Measurements from ENCODE around the gene THSD4.
"Not testable (repeated sequence)": the region's sequence is repeated elsewhere in the genome, so short reads cannot be mapped to it uniquely, and the experiment has no call there.

THSD4 gene

GRCh38 chr15:71664622-71665021 is 549.4 kb downstream of the THSD4 start:
- H2BK5ac ChIP-seq (ENCODE audit: low read depth, low read length, poor library complexity, severe bottlenecking): no peak overlapping the region
- peaks cover 3% of the 10 kb centered on the region for H3K79me1 ChIP-seq (replicated peaks; ENCODE audit: low read length, poor library complexity, severe bottlenecking)
- H3K4me2 ChIP-seq (ENCODE audit: low read length, poor library complexity, severe bottlenecking): no peak overlapping the region
- no peak overlapping the region for H3K18ac ChIP-seq (ENCODE audit: low read depth in 1 of 2, low read length in 2 of 2)
- H3K9me3 ChIP-seq (ENCODE audit: control insufficient read depth, low read length): peaks cover 3% of the 10 kb centered on the region
- no peak overlapping the region for H2BK15ac ChIP-seq (ENCODE audit: low read depth, poor library complexity, severe bottlenecking)
- DNase-seq: no peak
- no peak overlapping the region for H2AK5ac ChIP-seq (ENCODE audit: low read length, severe bottlenecking)
- H3K36me3 ChIP-seq (ENCODE audit: control insufficient read depth in 1 of 2, insufficient read depth in 2 of 2, low read depth in 1 of 2, low read length in 2 of 2): no peaks in the 10 kb centered on the region
- H4K91ac ChIP-seq (ENCODE audit: low read length): no peak overlapping the region
- no peak overlapping the region for H3K23ac ChIP-seq (ENCODE audit: low read length in 2 of 2)
- H3K14ac ChIP-seq (ENCODE audit: low read length in 2 of 2): no peak overlapping the region
- H3K4me3 ChIP-seq (ENCODE audit: insufficient read depth in 1 of 2, low read depth in 1 of 2, low read length in 2 of 2): no peak overlapping the region
- no peak overlapping the region for H3K27ac ChIP-seq (ENCODE audit: low read length, poor library complexity, severe bottlenecking)
- no peak overlapping the region for H2BK12ac ChIP-seq (ENCODE audit: low read length in 2 of 2)
- H4K8ac ChIP-seq (ENCODE audit: low read length): no peak overlapping the region
- H3K9ac ChIP-seq (ENCODE audit: low read length): no peak overlapping the region
- no peak overlapping the region for H2AFZ ChIP-seq (ENCODE audit: low read depth, low read length)
- no peaks in the 10 kb centered on the region for H3K4me1 ChIP-seq (ENCODE audit: control insufficient read depth, insufficient read depth, low read depth, low read length)
- H3K27me3 ChIP-seq (ENCODE audit: control insufficient read depth in 1 of 2, insufficient read depth in 1 of 2, low read length in 2 of 2): no peaks in the 10 kb centered on the region
- no peak overlapping the region for H3K4ac ChIP-seq (ENCODE audit: low read depth in 1 of 2, low read length in 2 of 2)
- WGBS: no CpG with 5 or more reads among the region's 1 CpG
- no peak overlapping the region for H2BK120ac ChIP-seq (ENCODE audit: low read depth, low read length)

DNA sequence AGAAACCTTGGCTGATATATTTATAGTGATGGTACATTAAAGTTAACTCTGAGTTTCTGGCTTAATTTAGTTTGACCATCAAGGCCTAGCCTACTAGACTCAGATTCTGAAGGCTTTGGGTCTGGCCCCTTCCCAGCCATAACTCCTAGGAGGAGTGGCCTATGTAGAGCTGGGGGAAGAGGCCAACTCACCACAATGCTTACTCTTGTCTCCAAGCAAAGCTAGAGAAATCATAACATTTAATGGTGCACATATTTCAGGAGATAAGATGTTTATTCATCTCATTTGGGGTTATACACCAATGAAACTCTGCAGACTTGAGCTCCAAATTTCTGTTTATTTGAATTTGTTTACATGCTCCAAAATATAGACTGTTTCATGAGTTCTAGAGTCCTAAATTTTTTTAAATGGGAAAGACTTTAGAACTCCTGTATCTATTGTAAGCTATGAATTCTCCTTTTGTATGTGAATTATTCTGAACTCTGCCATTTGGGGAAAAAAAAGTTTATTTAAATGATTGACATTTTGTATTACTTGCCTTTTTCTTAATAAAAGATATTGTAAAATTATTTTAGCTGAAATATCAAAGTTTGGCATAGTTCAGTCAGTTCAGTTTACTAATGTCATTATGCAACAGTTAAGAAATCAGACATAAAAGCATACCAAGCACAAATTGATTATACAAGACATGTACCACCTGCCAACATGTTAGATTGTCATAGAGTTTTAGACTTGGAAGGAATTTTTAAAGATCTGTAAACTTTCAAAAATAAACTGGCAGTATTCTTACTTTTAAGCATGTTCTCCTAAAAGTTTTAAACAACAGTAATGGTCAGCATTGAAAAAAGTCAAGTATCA is 551.7 kb downstream of the THSD4 start:
- Histone ChIP-seq H3K27me3 (ENCODE audit: control insufficient read depth in 1 of 2, insufficient read depth in 1 of 2, low read length in 2 of 2) (no peaks in the 10 kb centered on the region), H2BK120ac (ENCODE audit: low read depth, low read length) (no peak overlapping the region), H2BK5ac (ENCODE audit: low read depth, low read length, poor library complexity, severe bottlenecking) (no peak overlapping the region), H3K4me2 (ENCODE audit: low read length, poor library complexity, severe bottlenecking) (no peak overlapping the region), H3K23ac (ENCODE audit: low read length in 2 of 2) (no peak overlapping the region), H3K18ac (ENCODE audit: low read depth in 1 of 2, low read length in 2 of 2) (no peak overlapping the region), H3K4ac (ENCODE audit: low read depth in 1 of 2, low read length in 2 of 2) (no peak overlapping the region), H3K36me3 (ENCODE audit: control insufficient read depth in 1 of 2, insufficient read depth in 2 of 2, low read depth in 1 of 2, low read length in 2 of 2) (no peaks in the 10 kb centered on the region), H4K91ac (ENCODE audit: low read length) (no peak overlapping the region), H3K79me1 (replicated peaks; ENCODE audit: low read length, poor library complexity, severe bottlenecking) (peaks cover 3% of the 10 kb centered on the region), H2BK12ac (ENCODE audit: low read length in 2 of 2) (no peak overlapping the region), H2BK15ac (ENCODE audit: low read depth, poor library complexity, severe bottlenecking) (no peak overlapping the region), H3K9me3 (ENCODE audit: control insufficient read depth, low read length) (peaks cover 3% of the 10 kb centered on the region), H3K14ac (ENCODE audit: low read length in 2 of 2) (no peak overlapping the region), H2AK5ac (ENCODE audit: low read length, severe bottlenecking) (no peak overlapping the region), H3K4me3 (ENCODE audit: insufficient read depth in 1 of 2, low read depth in 1 of 2, low read length in 2 of 2) (no peak overlapping the region), H4K8ac (ENCODE audit: low read length) (no peak overlapping the region), H2AFZ (ENCODE audit: low read depth, low read length) (no peak overlapping the region), H3K27ac (ENCODE audit: low read length, poor library complexity, severe bottlenecking) (no peak overlapping the region), H3K9ac (ENCODE audit: low read length) (no peak overlapping the region), H3K4me1 (ENCODE audit: control insufficient read depth, insufficient read depth, low read depth, low read length) (no peaks in the 10 kb centered on the region)
- DNase-seq: no peak

DNA sequence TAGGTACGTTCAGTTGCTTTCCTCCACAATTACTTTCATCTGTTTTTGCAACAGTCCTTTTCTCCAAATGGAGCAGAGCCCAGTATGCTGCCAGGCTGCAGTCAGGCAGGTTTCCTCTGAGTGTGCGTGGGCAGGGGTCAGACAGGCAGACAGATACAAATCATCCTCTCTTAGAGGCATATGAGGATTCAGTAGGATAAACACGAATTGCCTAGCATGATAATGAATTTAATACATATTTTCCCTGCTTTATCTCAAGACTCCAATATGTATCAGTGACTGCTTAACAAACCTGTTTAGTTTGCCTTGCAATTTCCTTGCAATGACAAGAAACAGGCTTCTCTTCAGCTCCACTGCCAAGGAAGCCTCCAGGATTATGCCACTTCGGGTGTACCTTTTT is 554.4 kb downstream of the THSD4 start:
- no peak overlapping the region for H2BK12ac ChIP-seq (ENCODE audit: low read length in 2 of 2)

DNA sequence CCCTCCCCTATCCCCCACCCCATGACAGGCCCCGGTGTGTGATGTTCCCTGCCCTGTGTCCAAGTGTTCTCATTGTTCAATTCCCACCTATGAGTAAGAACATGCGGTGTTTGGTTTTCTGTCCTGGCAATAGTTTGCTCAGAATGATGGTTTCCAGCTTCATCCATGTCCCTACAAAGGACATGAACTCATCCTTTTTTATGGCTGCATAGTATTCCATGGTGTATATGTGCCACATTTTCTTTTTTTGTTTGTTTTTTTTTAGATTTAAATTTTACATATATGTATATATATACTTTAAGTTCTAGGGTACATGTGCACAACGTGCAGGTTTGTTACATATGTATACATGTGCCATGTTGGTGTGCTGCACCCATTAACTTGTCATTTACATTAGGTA is 555.0 kb downstream of the THSD4 start:
- not testable (repeated sequence) for H2BK120ac ChIP-seq (ENCODE audit: low read depth, low read length); H2BK12ac ChIP-seq (ENCODE audit: low read length in 2 of 2); H3K14ac ChIP-seq (ENCODE audit: low read length in 2 of 2); H2AK5ac ChIP-seq (ENCODE audit: low read length, severe bottlenecking); H3K4me3 ChIP-seq (ENCODE audit: insufficient read depth in 1 of 2, low read depth in 1 of 2, low read length in 2 of 2); H3K18ac ChIP-seq (ENCODE audit: low read depth in 1 of 2, low read length in 2 of 2); H2AFZ ChIP-seq (ENCODE audit: low read depth, low read length); H2BK5ac ChIP-seq (ENCODE audit: low read depth, low read length, poor library complexity, severe bottlenecking); H4K8ac ChIP-seq (ENCODE audit: low read length); H2BK15ac ChIP-seq (ENCODE audit: low read depth, poor library complexity, severe bottlenecking); H3K4ac ChIP-seq (ENCODE audit: low read depth in 1 of 2, low read length in 2 of 2); H3K4me1 ChIP-seq (ENCODE audit: control insufficient read depth, insufficient read depth, low read depth, low read length); H3K27me3 ChIP-seq (ENCODE audit: control insufficient read depth in 1 of 2, insufficient read depth in 1 of 2, low read length in 2 of 2); H3K9me3 ChIP-seq (ENCODE audit: control insufficient read depth, low read length); H3K9ac ChIP-seq (ENCODE audit: low read length); DNase-seq; H3K4me2 ChIP-seq (ENCODE audit: low read length, poor library complexity, severe bottlenecking); H3K27ac ChIP-seq (ENCODE audit: low read length, poor library complexity, severe bottlenecking); H3K23ac ChIP-seq (ENCODE audit: low read length in 2 of 2); H3K79me1 ChIP-seq (replicated peaks; ENCODE audit: low read length, poor library complexity, severe bottlenecking); H4K91ac ChIP-seq (ENCODE audit: low read length); H3K36me3 ChIP-seq (ENCODE audit: control insufficient read depth in 1 of 2, insufficient read depth in 2 of 2, low read depth in 1 of 2, low read length in 2 of 2)
- WGBS: 100% methylated on average over 1 of the region's 3 CpGs

More for the DNA sequence above, 554.4 kb downstream of the THSD4 start:
- Histone ChIP-seq H3K79me1 (replicated peaks; ENCODE audit: low read length, poor library complexity, severe bottlenecking) (peaks cover 2% of the 10 kb centered on the region), H2BK120ac (ENCODE audit: low read depth, low read length) (no peak overlapping the region), H3K27me3 (ENCODE audit: control insufficient read depth in 1 of 2, insufficient read depth in 1 of 2, low read length in 2 of 2) (no peaks in the 10 kb centered on the region), H2BK5ac (ENCODE audit: low read depth, low read length, poor library complexity, severe bottlenecking) (no peak overlapping the region), H3K9me3 (ENCODE audit: control insufficient read depth, low read length) (peaks cover 3% of the 10 kb centered on the region), H3K14ac (ENCODE audit: low read length in 2 of 2) (no peak overlapping the region), H3K9ac (ENCODE audit: low read length) (no peak overlapping the region), H3K4me3 (ENCODE audit: insufficient read depth in 1 of 2, low read depth in 1 of 2, low read length in 2 of 2) (no peak overlapping the region), H2BK15ac (ENCODE audit: low read depth, poor library complexity, severe bottlenecking) (no peak overlapping the region), H3K4me1 (ENCODE audit: control insufficient read depth, insufficient read depth, low read depth, low read length) (no peaks in the 10 kb centered on the region), H3K23ac (ENCODE audit: low read length in 2 of 2) (no peak overlapping the region), H2AK5ac (ENCODE audit: low read length, severe bottlenecking) (no peak overlapping the region), H4K91ac (ENCODE audit: low read length) (no peak overlapping the region), H3K4ac (ENCODE audit: low read depth in 1 of 2, low read length in 2 of 2) (no peak overlapping the region), H3K36me3 (ENCODE audit: control insufficient read depth in 1 of 2, insufficient read depth in 2 of 2, low read depth in 1 of 2, low read length in 2 of 2) (no peaks in the 10 kb centered on the region), H3K18ac (ENCODE audit: low read depth in 1 of 2, low read length in 2 of 2) (no peak overlapping the region), H3K27ac (ENCODE audit: low read length, poor library complexity, severe bottlenecking) (no peak overlapping the region), H2AFZ (ENCODE audit: low read depth, low read length) (no peak overlapping the region), H4K8ac (ENCODE audit: low read length) (no peak overlapping the region), H3K4me2 (ENCODE audit: low read length, poor library complexity, severe bottlenecking) (no peak overlapping the region)
- 76% methylated on average over 1 of the region's 4 CpGs for WGBS
- no peak for DNase-seq
